Measurements from ENCODE around the gene RNF144B. TPM values are rescaled to one million over a fixed set of nuclear protein-coding genes. Genes with fewer than 3 reads are reported as not detected.

Gene RNF144B
- total RNA-seq, 4 donors from 2014 or later: 8.4 to 47.0 (median 31.9) TPM

DNA sequence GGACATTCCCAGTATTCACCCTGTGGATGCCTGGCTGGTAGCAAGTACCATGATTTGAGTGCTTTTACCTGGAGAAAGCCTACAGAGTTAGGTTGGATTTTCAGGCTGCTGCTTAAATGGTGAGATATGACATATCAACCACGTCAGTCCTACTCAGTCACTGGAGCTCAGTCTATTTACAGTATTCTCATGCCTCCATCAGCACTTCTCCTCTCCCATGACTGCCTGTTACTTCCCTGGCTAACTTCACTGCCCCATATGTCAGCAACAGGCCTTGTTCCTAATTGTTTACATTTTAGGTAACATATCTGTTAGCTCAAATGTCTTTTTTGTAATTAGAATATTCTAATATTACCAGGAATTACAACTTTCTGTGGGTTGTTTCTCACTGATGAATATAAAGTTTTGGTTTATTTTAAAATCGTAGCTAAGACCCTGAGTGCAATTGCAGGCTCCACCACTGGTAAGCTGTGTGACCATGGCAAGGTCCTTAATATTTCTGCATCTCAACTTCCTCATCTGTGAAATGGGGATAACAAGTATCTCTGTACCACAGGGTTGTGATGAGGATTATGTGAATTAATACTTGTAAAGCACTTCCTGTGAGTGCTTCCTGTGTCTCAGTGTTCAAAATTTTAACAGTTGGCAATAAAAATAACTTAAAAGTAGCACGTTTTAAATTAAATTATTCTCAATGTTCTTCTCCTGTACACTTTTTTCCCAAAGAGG lies 54.3 kb downstream of the RNF144B start:
- intact Hi-C loops (cut with DNase I; ENCODE audit: low total_unique reads) (no loop called here), in situ Hi-C loops (cut with MboI; ENCODE audit: low sequenced_read_pairs in 4 of 4) (no loop called here)
- no peaks in the 10 kb centered on the region for H3K9me3 ChIP-seq
- peaks cover 55 to 67% of the 10 kb centered on the region in 2 donors for H3K4me1 ChIP-seq
- H3K27ac ChIP-seq: peak overlapping the region; percentile 1 to 55 (median 34)
- no peak for TF ChIP-seq POLR2A (IDR thresholded peaks at IDR 0.05)
- TF ChIP-seq, protein P1, sequence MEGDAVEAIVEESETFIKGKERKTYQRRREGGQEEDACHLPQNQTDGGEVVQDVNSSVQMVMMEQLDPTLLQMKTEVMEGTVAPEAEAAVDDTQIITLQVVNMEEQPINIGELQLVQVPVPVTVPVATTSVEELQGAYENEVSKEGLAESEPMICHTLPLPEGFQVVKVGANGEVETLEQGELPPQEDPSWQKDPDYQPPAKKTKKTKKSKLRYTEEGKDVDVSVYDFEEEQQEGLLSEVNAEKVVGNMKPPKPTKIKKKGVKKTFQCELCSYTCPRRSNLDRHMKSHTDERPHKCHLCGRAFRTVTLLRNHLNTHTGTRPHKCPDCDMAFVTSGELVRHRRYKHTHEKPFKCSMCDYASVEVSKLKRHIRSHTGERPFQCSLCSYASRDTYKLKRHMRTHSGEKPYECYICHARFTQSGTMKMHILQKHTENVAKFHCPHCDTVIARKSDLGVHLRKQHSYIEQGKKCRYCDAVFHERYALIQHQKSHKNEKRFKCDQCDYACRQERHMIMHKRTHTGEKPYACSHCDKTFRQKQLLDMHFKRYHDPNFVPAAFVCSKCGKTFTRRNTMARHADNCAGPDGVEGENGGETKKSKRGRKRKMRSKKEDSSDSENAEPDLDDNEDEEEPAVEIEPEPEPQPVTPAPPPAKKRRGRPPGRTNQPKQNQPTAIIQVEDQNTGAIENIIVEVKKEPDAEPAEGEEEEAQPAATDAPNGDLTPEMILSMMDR (IDR thresholded peaks at IDR 0.05 in 4 of 5, conservative IDR thresholded peaks at IDR 0.05 in 1 of 5): no peak
- no peak overlapping the region for H3K4me3 ChIP-seq
- ATAC-seq: peak in 1 of 2 donors; percentile 29
- no peaks in the 10 kb centered on the region for H3K36me3 ChIP-seq
- H3K27me3 ChIP-seq: no peaks in the 10 kb centered on the region
- no peak for DNase-seq

DNA sequence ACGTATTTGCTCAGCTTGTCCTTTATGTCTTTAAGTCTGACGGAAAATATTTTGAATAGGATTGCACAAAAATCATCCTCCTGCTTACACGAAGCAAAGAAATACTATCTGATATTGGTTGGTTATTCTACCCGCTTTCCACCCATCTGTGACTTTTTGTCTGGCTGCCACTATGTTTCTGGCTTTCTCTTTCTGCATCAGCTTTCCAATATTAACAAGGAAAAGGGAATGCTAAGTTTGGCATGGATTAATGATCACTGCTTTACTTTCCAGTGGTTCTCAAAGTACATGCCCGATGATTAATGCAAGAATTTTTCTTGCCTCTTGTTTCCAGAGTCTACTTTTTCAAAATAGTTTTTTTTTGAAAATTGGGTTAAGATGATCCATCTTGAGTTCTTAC lies 57.0 kb downstream of the RNF144B start:
- Histone ChIP-seq H3K4me3 (peak overlapping the region in 1 of 4 donors; percentile 2), H3K36me3 (no peaks in the 10 kb centered on the region), H3K4me1 (peaks cover 69 to 76% of the 10 kb centered on the region in 2 donors), H3K27me3 (no peaks in the 10 kb centered on the region), H3K27ac (peak overlapping the region; percentile 27 to 55 (median 47)), H3K9me3 (no peaks in the 10 kb centered on the region)
- intact Hi-C loops (cut with DNase I; ENCODE audit: low total_unique reads) (no loop called here), in situ Hi-C loops (cut with MboI; ENCODE audit: low sequenced_read_pairs in 4 of 4) (no loop called here)
- ATAC-seq: no peak
- TF ChIP-seq POLR2A (IDR thresholded peaks at IDR 0.05): no peak
- TF ChIP-seq, protein P1 (IDR thresholded peaks at IDR 0.05 in 4 of 5, conservative IDR thresholded peaks at IDR 0.05 in 1 of 5): no peak
- DNase-seq: no peak

DNA sequence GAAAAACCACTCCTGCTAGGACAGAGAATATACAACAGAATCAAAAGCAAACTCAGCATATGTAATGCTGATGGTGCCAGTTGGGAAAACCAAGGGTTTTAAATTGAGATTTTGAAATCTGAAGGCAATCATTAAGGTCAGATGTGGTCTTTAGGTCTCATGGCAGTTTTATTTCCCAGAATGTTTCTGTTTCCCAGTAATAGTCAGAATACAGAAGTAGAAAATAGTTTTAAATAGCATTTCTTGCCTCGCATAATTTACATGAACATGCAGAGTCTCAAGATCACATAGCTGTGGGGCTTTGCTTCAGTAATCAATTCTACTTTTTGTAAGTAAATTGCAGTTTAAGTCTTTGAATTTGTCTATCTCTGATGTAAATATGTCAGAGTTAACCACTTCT lies 58.1 kb downstream of the RNF144B start:
- Histone ChIP-seq H3K36me3 (no peaks in the 10 kb centered on the region), H3K27me3 (no peaks in the 10 kb centered on the region), H3K4me1 (peaks cover 69% of the 10 kb centered on the region in 2 donors), H3K9me3 (no peaks in the 10 kb centered on the region), H3K27ac (peak overlapping the region; percentile 27 to 55 (median 47)), H3K4me3 (no peak overlapping the region)
- intact Hi-C loops (cut with DNase I; ENCODE audit: low total_unique reads) (no loop called here), in situ Hi-C loops (cut with MboI; ENCODE audit: low sequenced_read_pairs in 4 of 4) (no loop called here)
- DNase-seq (no peak), ATAC-seq (no peak)
- TF ChIP-seq POLR2A (IDR thresholded peaks at IDR 0.05): no peak
- TF ChIP-seq, protein P1 (IDR thresholded peaks at IDR 0.05 in 4 of 5, conservative IDR thresholded peaks at IDR 0.05 in 1 of 5): no peak

DNA sequence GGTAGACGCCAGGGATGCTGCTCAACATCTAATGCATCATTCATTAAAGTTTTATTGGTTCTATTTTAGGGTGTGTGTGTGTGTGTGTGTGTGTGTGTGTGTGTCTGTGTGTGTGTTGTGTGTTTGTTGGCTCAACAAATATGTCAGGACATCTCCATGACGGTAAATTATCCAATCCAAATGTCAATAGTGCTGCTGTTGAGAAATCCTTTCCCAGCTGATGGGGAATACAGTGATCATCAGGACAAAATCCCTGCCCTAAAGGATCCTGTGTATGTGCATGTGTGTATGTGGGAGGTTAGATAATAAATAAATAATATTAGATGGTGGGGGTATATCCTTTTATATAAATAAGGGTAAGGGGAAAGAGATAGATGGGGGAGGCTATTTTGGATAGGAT lies 59.6 kb downstream of the RNF144B start:
- no peak for ATAC-seq
- in situ Hi-C loops (cut with MboI; ENCODE audit: low sequenced_read_pairs in 4 of 4) (no loop called here), intact Hi-C loops (cut with DNase I; ENCODE audit: low total_unique reads) (no loop called here)
- Histone ChIP-seq H3K4me1 (peaks cover 79 to 82% of the 10 kb centered on the region in 2 donors), H3K27ac (peak overlapping the region; percentile 36 to 88 (median 62)), H3K36me3 (no peaks in the 10 kb centered on the region), H3K4me3 (no peak overlapping the region), H3K27me3 (no peaks in the 10 kb centered on the region), H3K9me3 (no peaks in the 10 kb centered on the region)
- TF ChIP-seq, protein P1 (IDR thresholded peaks at IDR 0.05 in 4 of 5, conservative IDR thresholded peaks at IDR 0.05 in 1 of 5): no peak
- TF ChIP-seq POLR2A (IDR thresholded peaks at IDR 0.05): no peak
- DNase-seq: no peak
